ENCODE data around the gene TSPEAR. TPM values are rescaled to one million over a fixed set of nuclear protein-coding genes. Genes with fewer than 3 reads are reported as not detected.
"Not testable (repeated sequence)": the region's sequence is repeated elsewhere in the genome, so short reads cannot be mapped to it uniquely, and the experiment has no call there.

The TSPEAR gene
- total RNA-seq, 2 experiments from 2014 or later = not detected

- H3K27ac ChIP-seq (ENCODE audit: low read depth, low read length, poor library complexity, severe bottlenecking) = no peak overlapping the region
- H3K9me2 ChIP-seq (ENCODE audit: insufficient read depth, low read length) = no peaks in the 10 kb centered on the region
- no peaks in the 10 kb centered on the region for H3K79me2 ChIP-seq (ENCODE audit: insufficient read depth, low read depth, low read length)
- no peaks in the 10 kb centered on the region for H3K36me3 ChIP-seq (ENCODE audit: insufficient read depth, low read length)
- BruUV-seq (replicated peaks) = no TSS peak
- no peak overlapping the region for H3K4me3 ChIP-seq (ENCODE audit: low read depth, low read length, poor library complexity, severe bottlenecking)
- no peak for DNase-seq (ENCODE audit: low spot score)
- peaks cover 11% of the 10 kb centered on the region for H3K9me3 ChIP-seq (ENCODE audit: low read length)
- TF ChIP-seq CTCF (conservative IDR thresholded peaks at IDR 0.05; ENCODE audit: low read length) (no peak), EZH2phosphoT487 (IDR thresholded peaks at IDR 0.05; ENCODE audit: borderline replicate concordance, low read depth, low read length) (no peak)
- H3K4me2 ChIP-seq (ENCODE audit: low read length) = no peak overlapping the region
- intact Hi-C loops (cut with micrococcal nuclease; ENCODE audit: unreplicated experiment) = no loop called here
- no peak overlapping the region for H2AFZ ChIP-seq (ENCODE audit: low read length)
- ChIA-PET CTCF (ENCODE audit: unreplicated experiment) (no interaction called here), POLR2A (no interaction called here)
- peaks cover 7% of the 10 kb centered on the region for H3K4me1 ChIP-seq (ENCODE audit: insufficient read depth, low read length, poor library complexity, severe bottlenecking)
- no peaks in the 10 kb centered on the region for H4K20me1 ChIP-seq (ENCODE audit: insufficient read depth, low read length)
Measured at GRCh38 chr21:44550807-44551206, 160.6 kb downstream of the TSPEAR start.

GRCh38 chr21:44550285-44550684 is 161.1 kb downstream of the TSPEAR start:
- H3K9me2 ChIP-seq (ENCODE audit: insufficient read depth, low read length); POLR2A ChIA-PET; H2AFZ ChIP-seq (ENCODE audit: low read length); BruUV-seq (replicated peaks); H4K20me1 ChIP-seq (ENCODE audit: insufficient read depth, low read length); CTCF ChIA-PET (ENCODE audit: unreplicated experiment); H3K36me3 ChIP-seq (ENCODE audit: insufficient read depth, low read length); H3K4me3 ChIP-seq (ENCODE audit: low read depth, low read length, poor library complexity, severe bottlenecking); H3K4me1 ChIP-seq (ENCODE audit: insufficient read depth, low read length, poor library complexity, severe bottlenecking); H3K79me2 ChIP-seq (ENCODE audit: insufficient read depth, low read depth, low read length); DNase-seq (ENCODE audit: low spot score); H3K27ac ChIP-seq (ENCODE audit: low read depth, low read length, poor library complexity, severe bottlenecking); H3K4me2 ChIP-seq (ENCODE audit: low read length); intact Hi-C loops (cut with micrococcal nuclease; ENCODE audit: unreplicated experiment): not testable (repeated sequence)
- H3K9me3 ChIP-seq (ENCODE audit: low read length) = peaks cover 11% of the 10 kb centered on the region

DNA sequence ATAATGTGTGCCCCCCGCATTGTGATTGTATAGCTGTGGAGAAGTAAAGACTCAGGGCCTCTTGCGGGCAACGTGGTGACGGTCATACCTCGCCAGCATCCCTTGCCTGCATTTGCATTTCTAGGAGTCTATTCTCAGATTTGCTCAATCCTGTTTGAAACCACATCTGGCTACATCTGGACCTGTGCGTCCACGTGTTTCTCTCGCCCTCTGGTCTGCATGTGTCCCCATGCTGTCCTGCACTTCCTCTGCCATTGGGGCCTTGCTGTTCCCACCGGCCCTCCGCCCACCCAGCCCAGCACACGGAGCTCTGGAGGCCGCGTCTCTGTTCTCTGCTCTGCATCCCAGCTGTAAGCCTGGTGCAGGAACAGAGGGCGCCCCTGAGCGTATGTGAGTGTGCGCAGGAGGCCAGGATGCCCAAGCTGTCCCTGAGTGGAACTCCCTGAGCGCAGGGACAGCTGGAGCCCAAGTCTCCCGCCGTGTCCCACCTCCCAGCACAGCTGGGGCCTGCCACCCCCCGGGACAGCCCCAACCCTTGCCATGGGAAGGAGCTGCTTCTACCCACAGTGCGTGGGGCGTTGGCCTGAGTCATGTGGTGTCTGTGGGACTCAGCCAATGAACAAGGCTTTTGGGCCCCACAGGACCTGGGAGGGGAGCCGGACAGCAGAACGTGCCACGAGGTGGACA is 161.7 kb downstream of the TSPEAR start:
- TF ChIP-seq CTCF (conservative IDR thresholded peaks at IDR 0.05; ENCODE audit: low read length) (no peak), EZH2phosphoT487 (IDR thresholded peaks at IDR 0.05; ENCODE audit: borderline replicate concordance, low read depth, low read length) (no peak)
- no peak overlapping the region for H3K27ac ChIP-seq (ENCODE audit: low read depth, low read length, poor library complexity, severe bottlenecking)
- H3K79me2 ChIP-seq (ENCODE audit: insufficient read depth, low read depth, low read length) = no peaks in the 10 kb centered on the region
- DNase-seq (ENCODE audit: low spot score) = no peak
- no peaks in the 10 kb centered on the region for H4K20me1 ChIP-seq (ENCODE audit: insufficient read depth, low read length)
- H2AFZ ChIP-seq (ENCODE audit: low read length) = no peak overlapping the region
- H3K4me3 ChIP-seq (ENCODE audit: low read depth, low read length, poor library complexity, severe bottlenecking) = no peak overlapping the region
- no TSS peak for BruUV-seq (replicated peaks)
- H3K9me2 ChIP-seq (ENCODE audit: insufficient read depth, low read length) = no peaks in the 10 kb centered on the region
- ChIA-PET CTCF (ENCODE audit: unreplicated experiment) (no interaction called here), POLR2A (no interaction called here)
- H3K9me3 ChIP-seq (ENCODE audit: low read length) = peaks cover 11% of the 10 kb centered on the region
- no peak overlapping the region for H3K4me2 ChIP-seq (ENCODE audit: low read length)
- intact Hi-C loops (cut with micrococcal nuclease; ENCODE audit: unreplicated experiment) = no loop called here
- no peaks in the 10 kb centered on the region for H3K36me3 ChIP-seq (ENCODE audit: insufficient read depth, low read length)
- H3K4me1 ChIP-seq (ENCODE audit: insufficient read depth, low read length, poor library complexity, severe bottlenecking) = peaks cover 7% of the 10 kb centered on the region

All from OCI-LY7 (cell line).